HepG2 (cell line): ENCODE results near the gene SLCO3A1.

Source experiments
- DPF2 ChIP-seq: sonication (generic); formaldehyde crosslinking; IDR thresholded peaks from 2 replicates; pipeline ENCODE4 v1.4.0; 2020; ENCODE audit warnings: mild to moderate bottlenecking, low read depth, missing genetic modification reagents, borderline replicate concordance
- ZNF441 ChIP-seq: sonication (generic); formaldehyde crosslinking; IDR thresholded peaks from 2 replicates; pipeline ENCODE4 v1.7.0; 2021; ENCODE audit warnings: missing genetic modification reagents, borderline replicate concordance

DNA sequence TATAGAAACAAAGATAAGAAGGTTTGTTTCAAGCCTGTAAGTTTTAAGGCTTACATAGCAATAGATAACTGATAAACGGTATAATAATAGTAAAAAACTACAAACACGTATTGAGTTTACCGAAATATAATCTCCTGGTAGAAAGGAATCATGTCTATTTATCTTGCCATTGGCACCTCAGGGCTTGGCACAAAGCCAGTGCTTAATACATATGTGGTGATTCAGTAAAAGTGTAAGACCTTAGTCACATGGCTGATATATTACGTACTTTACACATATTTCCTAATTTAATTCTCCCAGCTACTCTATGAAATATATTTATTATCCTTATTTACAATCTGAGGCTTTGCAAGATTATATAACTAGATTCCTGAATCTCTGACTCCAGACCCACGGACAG lies 32.0 kb upstream of the SLCO3A1 start:
- TF ChIP-seq ZNF441 (CRISPR knock-in tag): no peak
- no peak for TF ChIP-seq DPF2 (CRISPR knock-in tag)
